HEK293 (cell line): ENCODE measurements around the gene TMUB1.

Experiments
- AEBP2 ChIP-seq: fragments of 450-650 bp; formaldehyde crosslinking; IDR thresholded peaks from 2 replicates; pipeline ENCODE4 v1.5.1; 2016; ENCODE audit warnings: missing biosample characterization, missing genetic modification characterization, borderline replicate concordance
- ATF2 ChIP-seq: fragments of 450-650 bp; formaldehyde crosslinking; IDR thresholded peaks from 2 replicates; pipeline ENCODE4 v1.5.1; 2016; ENCODE audit warnings: missing biosample characterization, missing genetic modification characterization, low read depth
- BCL11A ChIP-seq: fragments of 450-650 bp; formaldehyde crosslinking; IDR thresholded peaks from 2 replicates; pipeline ENCODE4 v1.5.1; 2016; ENCODE audit warnings: low read depth, missing biosample characterization, missing genetic modification characterization
- HIC1 ChIP-seq: fragments of 450-650 bp; formaldehyde crosslinking; IDR thresholded peaks from 2 replicates; pipeline ENCODE4 v1.5.1; 2016; ENCODE audit warnings: missing biosample characterization, missing genetic modification characterization
- HOXC10 ChIP-seq: sonication (generic); formaldehyde crosslinking; IDR thresholded peaks from 2 replicates; pipeline ENCODE4 v1.8.1; 2023; ENCODE audit warnings: mild to moderate bottlenecking, missing genetic modification reagents
- KLF16 ChIP-seq: fragments of 450-650 bp; formaldehyde crosslinking; IDR thresholded peaks from 2 replicates; pipeline ENCODE4 v1.5.1; 2017; ENCODE audit warnings: missing biosample characterization, missing genetic modification characterization
- PATZ1 ChIP-seq: fragments of 450-650 bp; formaldehyde crosslinking; IDR thresholded peaks from 2 replicates; pipeline ENCODE4 v1.5.1; 2016; ENCODE audit warnings: missing biosample characterization, missing genetic modification characterization
- WT1 ChIP-seq: fragments of 450-650 bp; formaldehyde crosslinking; IDR thresholded peaks from 2 replicates; pipeline ENCODE4 v1.5.1; 2016; ENCODE audit warnings: missing biosample characterization, missing genetic modification characterization
- ZIC2 ChIP-seq: fragments of 450-650 bp; formaldehyde crosslinking; IDR thresholded peaks from 2 replicates; pipeline ENCODE4 v1.5.1; 2016; ENCODE audit warnings: missing biosample characterization, missing genetic modification characterization
- ZNF121 ChIP-seq: fragments of 450-650 bp; formaldehyde crosslinking; IDR thresholded peaks from 2 replicates; pipeline ENCODE4 v1.5.1; 2016; ENCODE audit warnings: missing biosample characterization, missing genetic modification characterization
- ZNF148 ChIP-seq: fragments of 450-650 bp; formaldehyde crosslinking; IDR thresholded peaks from 2 replicates; pipeline ENCODE4 v1.5.0; 2017; ENCODE audit warnings: missing biosample characterization, missing genetic modification characterization, borderline replicate concordance
- ZNF174 ChIP-seq: fragments of 450-650 bp; formaldehyde crosslinking; IDR thresholded peaks from 2 replicates; pipeline ENCODE4 v1.5.0; 2017; ENCODE audit warnings: missing biosample characterization, mild to moderate bottlenecking, missing genetic modification characterization
- ZNF184 ChIP-seq: fragments of 450-650 bp; IDR thresholded peaks from 2 replicates; pipeline ENCODE4 v1.5.1; 2018; ENCODE audit warnings: missing biosample characterization, mild to moderate bottlenecking, missing genetic modification characterization
- ZNF202 ChIP-seq: fragments of 450-650 bp; formaldehyde crosslinking; IDR thresholded peaks from 2 replicates; pipeline ENCODE4 v1.5.1; 2016; ENCODE audit warnings: missing biosample characterization, missing genetic modification characterization, borderline replicate concordance
- ZNF302 ChIP-seq: fragments of 450-650 bp; formaldehyde crosslinking; IDR thresholded peaks from 2 replicates; pipeline ENCODE4 v1.5.1; 2016; ENCODE audit warnings: missing biosample characterization, missing genetic modification characterization, low read depth
- ZNF311 ChIP-seq: fragments of 450-650 bp; formaldehyde crosslinking; IDR thresholded peaks from 2 replicates; pipeline ENCODE4 v1.5.1; 2017; ENCODE audit warnings: missing biosample characterization, missing genetic modification characterization, borderline replicate concordance
- ZNF341 ChIP-seq: fragments of 450-650 bp; formaldehyde crosslinking; IDR thresholded peaks from 2 replicates; pipeline ENCODE4; 2016; ENCODE audit warnings: low read depth, missing biosample characterization, missing genetic modification characterization
- ZNF37A ChIP-seq: fragments of 450-650 bp; IDR thresholded peaks from 2 replicates; pipeline ENCODE4 v1.5.1; 2018; ENCODE audit warnings: missing biosample characterization, missing genetic modification characterization
- ZNF555 ChIP-seq: fragments of 450-650 bp; formaldehyde crosslinking; conservative IDR thresholded peaks from 2 replicates; pipeline ENCODE4 v1.5.1; 2017; ENCODE audit warnings: missing biosample characterization, mild to moderate bottlenecking, missing genetic modification characterization, inconsistent platforms
- ZNF580 ChIP-seq: fragments of 450-650 bp; formaldehyde crosslinking; IDR thresholded peaks from 2 replicates; pipeline ENCODE4 v1.5.1; 2016; ENCODE audit warnings: missing biosample characterization, missing genetic modification characterization
- ZNF600 ChIP-seq: fragments of 450-650 bp; formaldehyde crosslinking; IDR thresholded peaks from 2 replicates; pipeline ENCODE4 v1.5.1; 2016; ENCODE audit warnings: missing biosample characterization, missing genetic modification characterization
- ZNF677 ChIP-seq: fragments of 450-650 bp; IDR thresholded peaks from 2 replicates; pipeline ENCODE4 v1.5.0; 2018; ENCODE audit warnings: missing biosample characterization, mild to moderate bottlenecking, missing genetic modification characterization, moderate library complexity
- ZNF76 ChIP-seq: fragments of 450-650 bp; formaldehyde crosslinking; IDR thresholded peaks from 2 replicates; pipeline ENCODE4; 2016; ENCODE audit warnings: low read depth, missing biosample characterization, missing genetic modification characterization, borderline replicate concordance
- ZNF768 ChIP-seq: fragments of 450-650 bp; formaldehyde crosslinking; IDR thresholded peaks from 2 replicates; pipeline ENCODE4 v1.5.1; 2018; ENCODE audit warnings: missing biosample characterization, mild to moderate bottlenecking, missing genetic modification characterization
- ZNF785 ChIP-seq: fragments of 450-650 bp; formaldehyde crosslinking; IDR thresholded peaks from 2 replicates; pipeline ENCODE4 v1.5.1; 2016; ENCODE audit warnings: missing biosample characterization, missing genetic modification characterization
- ZNF837 ChIP-seq: fragments of 450-650 bp; formaldehyde crosslinking; IDR thresholded peaks from 2 replicates; pipeline ENCODE4 v1.5.1; 2016; ENCODE audit warnings: missing biosample characterization, missing genetic modification characterization
- ZNF843 ChIP-seq: fragments of 450-650 bp; formaldehyde crosslinking; IDR thresholded peaks from 2 replicates; pipeline ENCODE4 v1.5.1; 2016; ENCODE audit warnings: missing biosample characterization, missing genetic modification characterization
- ZSCAN4 ChIP-seq: fragments of 450-650 bp; formaldehyde crosslinking; IDR thresholded peaks from 2 replicates; pipeline ENCODE4 v1.5.1; 2017; ENCODE audit warnings: missing biosample characterization, missing genetic modification characterization

TMUB1 gene

GRCh38 chr7:151061213-151062110, 21.8 kb downstream of the TMUB1 start (continued):
- TF ChIP-seq PATZ1 (tag by site-specific recombination) (peak; percentile 52), ZNF837 (tag by site-specific recombination) (no peak), ATF2 (tag by site-specific recombination) (no peak), ZNF184 (tag by site-specific recombination) (no peak), ZNF37A (tag by site-specific recombination) (no peak), ZNF843 (tag by site-specific recombination) (no peak), HOXC10 (no peak), ZNF600 (tag by site-specific recombination) (no peak), ZIC2 (tag by site-specific recombination) (peak; percentile 94), ZNF580 (tag by site-specific recombination) (no peak), ZNF311 (tag by site-specific recombination) (no peak), HIC1 (tag by site-specific recombination) (peak; percentile 72), BCL11A (no peak), ZNF148 (tag by site-specific recombination) (no peak), ZNF555 (tag by site-specific recombination) (no peak), ZNF174 (tag by site-specific recombination) (no peak), AEBP2 (tag by site-specific recombination) (no peak), ZNF121 (no peak), ZNF76 (tag by site-specific recombination) (no peak), ZNF341 (tag by site-specific recombination) (peak; percentile 20), KLF16 (tag by site-specific recombination) (no peak), ZNF202 (tag by site-specific recombination) (no peak), ZNF785 (tag by site-specific recombination) (no peak), WT1 (tag by site-specific recombination) (peak; percentile 91), ZNF302 (tag by site-specific recombination) (no peak), ZSCAN4 (tag by site-specific recombination) (no peak), ZNF677 (tag by site-specific recombination) (no peak; the same call in 1 of the 2 replicates), ZNF768 (tag by site-specific recombination) (no peak)
